ENCODE data around the gene PLA2G5.

The PLA2G5 gene

GRCh38 chr1:20139776-20140612 lies 70.0 kb downstream of the PLA2G5 start:
- no peak overlapping the region for H3K4me3 ChIP-seq (ENCODE audit: low read length)
- TF ChIP-seq, protein P1, sequence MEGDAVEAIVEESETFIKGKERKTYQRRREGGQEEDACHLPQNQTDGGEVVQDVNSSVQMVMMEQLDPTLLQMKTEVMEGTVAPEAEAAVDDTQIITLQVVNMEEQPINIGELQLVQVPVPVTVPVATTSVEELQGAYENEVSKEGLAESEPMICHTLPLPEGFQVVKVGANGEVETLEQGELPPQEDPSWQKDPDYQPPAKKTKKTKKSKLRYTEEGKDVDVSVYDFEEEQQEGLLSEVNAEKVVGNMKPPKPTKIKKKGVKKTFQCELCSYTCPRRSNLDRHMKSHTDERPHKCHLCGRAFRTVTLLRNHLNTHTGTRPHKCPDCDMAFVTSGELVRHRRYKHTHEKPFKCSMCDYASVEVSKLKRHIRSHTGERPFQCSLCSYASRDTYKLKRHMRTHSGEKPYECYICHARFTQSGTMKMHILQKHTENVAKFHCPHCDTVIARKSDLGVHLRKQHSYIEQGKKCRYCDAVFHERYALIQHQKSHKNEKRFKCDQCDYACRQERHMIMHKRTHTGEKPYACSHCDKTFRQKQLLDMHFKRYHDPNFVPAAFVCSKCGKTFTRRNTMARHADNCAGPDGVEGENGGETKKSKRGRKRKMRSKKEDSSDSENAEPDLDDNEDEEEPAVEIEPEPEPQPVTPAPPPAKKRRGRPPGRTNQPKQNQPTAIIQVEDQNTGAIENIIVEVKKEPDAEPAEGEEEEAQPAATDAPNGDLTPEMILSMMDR (IDR thresholded peaks at IDR 0.05; ENCODE audit: insufficient read depth, low read depth, low read length, missing control alignments) = no peak
- DNase-seq (ENCODE audit: low read depth) = no peak

DNA sequence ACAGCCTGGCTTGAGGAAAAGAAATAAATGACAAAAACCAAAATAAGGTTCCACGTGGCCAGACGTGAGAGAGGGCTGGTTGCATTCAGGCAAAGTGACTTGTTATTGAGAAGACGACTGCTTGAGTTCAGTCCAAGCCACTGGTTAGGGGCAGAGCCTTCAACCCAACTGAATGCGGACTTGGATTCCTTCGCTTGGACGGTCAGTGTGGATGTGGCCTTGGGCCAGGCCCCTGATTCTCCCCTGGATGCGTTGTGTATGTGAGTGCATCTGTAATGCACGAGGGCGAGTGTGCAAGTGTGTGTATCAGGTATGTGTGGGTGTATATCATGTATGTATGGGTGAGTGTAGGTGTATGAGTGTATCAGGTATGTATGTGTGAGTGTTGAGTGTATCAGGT lies 71.0 kb downstream of the PLA2G5 start:
- no peak for DNase-seq (ENCODE audit: low read depth)
- H3K4me3 ChIP-seq (ENCODE audit: low read length) = no peak overlapping the region
- TF ChIP-seq, protein P1 (IDR thresholded peaks at IDR 0.05; ENCODE audit: insufficient read depth, low read depth, low read length, missing control alignments) = no peak

GRCh38 chr1:20141466-20141865 lies 71.5 kb downstream of the PLA2G5 start:
- H3K4me3 ChIP-seq (ENCODE audit: low read length) = no peak overlapping the region
- DNase-seq (ENCODE audit: low read depth) = no peak
- TF ChIP-seq, protein P1 (IDR thresholded peaks at IDR 0.05; ENCODE audit: insufficient read depth, low read depth, low read length, missing control alignments) = no peak
